ENCODE data around the gene NKIRAS2. TPM values are rescaled to one million over a fixed set of nuclear protein-coding genes. Genes with fewer than 3 reads are reported as not detected.

Gene NKIRAS2
- total RNA-seq (10 to 100 TPM; 24.7 to 55.8 TPM), polyA plus RNA-seq (ENCODE audit: insufficient read length in 2 of 2) (10 to 100 TPM; 75.8 to 79.6 TPM)
- long read RNA-seq, donor 1, full-length matches to known transcripts, result 26 of 26 reads
- long read RNA-seq, donor 1, partial matches to known transcripts, result 0 of 26 reads
- long read RNA-seq, donor 1, other reads (novel, unspliced or antisense), result 0 of 26 reads
- long read RNA-seq, donor 2, full-length matches to known transcripts, result 15 of 15 reads
- long read RNA-seq, donor 2, partial matches to known transcripts, result 0 of 15 reads
- long read RNA-seq, donor 2, other reads (novel, unspliced or antisense), result 0 of 15 reads
- long read RNA-seq, donor 3, full-length matches to known transcripts, result 16 of 16 reads
- long read RNA-seq, donor 3, partial matches to known transcripts, result 0 of 16 reads
- long read RNA-seq, donor 3, other reads (novel, unspliced or antisense), result 0 of 16 reads
- long read RNA-seq, donor 4, full-length matches to known transcripts, result 16 of 33 reads
- long read RNA-seq, donor 4, partial matches to known transcripts, result 17 of 33 reads
- long read RNA-seq, donor 4, other reads (novel, unspliced or antisense), result 0 of 33 reads

DNA sequence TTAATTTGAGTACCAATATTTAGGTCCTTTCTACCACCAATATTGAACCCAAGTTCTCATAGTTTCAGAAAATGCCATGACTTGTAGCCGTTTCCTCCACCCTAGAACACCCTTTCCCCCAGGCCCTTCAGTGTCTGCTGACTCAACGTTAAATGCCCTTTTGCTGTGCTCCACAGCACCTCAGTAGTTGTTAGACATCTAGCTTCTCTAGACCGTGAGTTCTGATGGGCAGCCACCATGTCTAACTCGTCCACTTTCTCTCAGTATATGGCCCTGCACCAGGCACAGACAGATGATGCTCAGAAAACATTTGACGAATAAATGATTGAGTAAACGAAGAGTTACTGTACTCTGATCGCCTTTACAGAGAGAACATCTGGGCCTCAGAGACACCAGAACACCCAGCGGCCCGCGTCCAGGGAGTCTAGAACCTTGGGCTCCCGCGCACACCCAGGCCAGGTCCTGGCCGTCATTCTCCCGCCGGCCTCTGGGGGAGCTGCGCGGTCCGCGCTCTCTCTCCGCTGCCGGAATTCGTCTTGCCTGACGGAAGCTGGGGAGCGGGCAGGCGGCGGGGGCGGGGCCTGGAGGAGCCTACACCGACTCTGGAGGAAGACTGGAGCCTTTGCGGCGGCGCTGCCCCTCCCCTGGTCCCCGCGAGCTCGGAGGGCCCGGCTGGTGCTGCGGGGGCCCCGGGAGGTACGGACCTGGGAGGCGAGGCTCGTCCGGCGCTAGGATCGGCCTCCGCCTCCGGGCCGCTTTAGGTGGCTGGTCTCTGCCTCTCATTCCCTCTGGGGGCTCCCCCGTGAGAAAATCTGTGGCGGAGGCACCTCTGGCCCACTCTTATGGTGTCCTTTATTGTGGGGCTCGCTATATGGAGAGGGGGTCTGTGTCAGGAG lies at the start of gene NKIRAS2:
TSS of gene NKIRAS2 (plus strand) at position 582 of the 896 bp plus-strand sequence. CDS start 1,488 bp downstream, outside the sequence.
- Histone ChIP-seq H3K9me3 (ENCODE audit: control insufficient read depth, insufficient read depth, low read length) (no peaks in the 10 kb centered on the region), H3K27me3 (ENCODE audit: control insufficient read depth, insufficient read depth, low read length) (no peaks in the 10 kb centered on the region), H3K36me3 (ENCODE audit: control insufficient read depth, insufficient read depth, low read length) (peaks cover 42% of the 10 kb centered on the region), H3K27ac (ENCODE audit: low read depth, low read length) (peak within 1 kb of the TSS; percentile 45), H3K4me1 (ENCODE audit: control insufficient read depth, insufficient read depth, low read length) (peaks cover 37% of the 10 kb centered on the region), H3K4me3 (ENCODE audit: low read depth, low read length) (peak within 1 kb of the TSS; percentile 80)
- peak; percentile 49 to 96 (median 77) for DNase-seq (ENCODE audit: low read depth in 4 of 6, low spot score in 6 of 6)
- WGBS (ENCODE audit: insufficient coverage), result 5% methylated on average over 46 of the region's 49 CpGs

DNA sequence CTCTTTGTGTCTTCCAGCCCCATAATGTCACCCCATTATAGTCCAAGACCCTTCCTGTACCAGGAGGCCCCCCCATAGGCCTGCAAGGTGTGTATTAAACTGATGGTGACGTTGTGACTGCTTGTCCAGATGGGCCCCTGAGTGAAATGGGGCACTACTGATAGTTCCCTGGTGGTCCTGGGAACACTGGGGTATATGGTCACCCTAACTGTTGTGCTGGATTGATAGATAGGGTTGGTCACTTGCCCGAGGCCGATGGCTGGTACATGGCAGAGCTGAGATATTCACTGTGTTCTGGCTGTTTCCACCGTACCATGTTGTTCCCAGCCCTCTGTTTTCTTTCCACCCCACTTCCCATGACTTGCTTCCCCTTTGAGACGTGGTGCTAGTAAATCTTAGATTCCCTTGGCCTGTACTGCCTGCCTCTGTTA lies 49.0 kb upstream of the NKIRAS2 start:
- peak overlapping the region; percentile 28 for H3K4me3 ChIP-seq (ENCODE audit: low read depth, low read length)
- H3K9me3 ChIP-seq (ENCODE audit: control insufficient read depth, insufficient read depth, low read length), result no peaks in the 10 kb centered on the region
- peaks cover 73% of the 10 kb centered on the region for H3K4me1 ChIP-seq (ENCODE audit: control insufficient read depth, insufficient read depth, low read length)
- no peaks in the 10 kb centered on the region for H3K27me3 ChIP-seq (ENCODE audit: control insufficient read depth, insufficient read depth, low read length)
- peaks cover 75% of the 10 kb centered on the region for H3K36me3 ChIP-seq (ENCODE audit: control insufficient read depth, insufficient read depth, low read length)
- peak overlapping the region; percentile 52 for H3K27ac ChIP-seq (ENCODE audit: low read depth, low read length)
- no peak for DNase-seq (ENCODE audit: low read depth in 4 of 6, low spot score in 6 of 6)
- 100% methylated on average over 1 of the region's 5 CpGs for WGBS (ENCODE audit: insufficient coverage)

DNA sequence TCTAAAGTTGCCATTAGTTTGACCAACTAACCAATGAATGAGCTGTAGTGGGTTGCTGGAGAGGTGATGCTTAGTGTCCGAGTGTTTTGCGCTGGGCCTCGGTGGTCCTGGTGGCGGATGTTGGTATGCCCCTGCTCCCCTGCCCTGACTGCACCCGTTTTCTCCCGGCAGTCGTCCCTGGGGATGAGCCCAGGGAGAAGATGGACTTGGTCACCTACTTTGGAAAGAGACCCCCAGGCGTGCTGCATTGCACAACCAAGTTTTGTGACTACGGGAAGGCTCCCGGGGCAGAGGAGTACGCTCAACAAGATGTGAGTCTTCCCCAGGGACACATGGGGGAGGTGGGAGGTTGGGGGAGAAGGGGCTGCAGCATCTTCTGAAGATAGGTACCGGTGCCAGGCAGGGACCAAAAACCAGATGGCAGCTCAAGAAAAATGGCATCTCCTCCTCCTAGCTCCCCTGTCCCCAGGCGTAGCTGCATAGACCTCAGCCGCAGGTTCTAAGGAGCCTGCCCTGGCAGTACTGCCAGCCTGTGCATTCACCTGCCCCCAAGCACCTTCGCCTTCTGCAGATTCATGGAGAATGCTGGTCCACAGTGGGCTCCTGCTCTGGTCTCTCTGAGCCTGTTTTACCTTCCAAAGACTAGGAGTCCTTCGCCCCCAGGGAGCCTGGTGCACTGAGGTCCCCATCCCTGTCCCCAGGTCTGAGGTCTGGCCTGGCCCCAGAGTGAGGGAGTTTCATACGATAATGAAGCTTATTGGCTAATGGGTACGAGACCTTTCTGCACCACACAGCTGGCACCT lies 48.0 kb upstream of the NKIRAS2 start:
- Histone ChIP-seq H3K4me1 (ENCODE audit: control insufficient read depth, insufficient read depth, low read length) (peaks cover 72% of the 10 kb centered on the region), H3K27me3 (ENCODE audit: control insufficient read depth, insufficient read depth, low read length) (no peaks in the 10 kb centered on the region), H3K9me3 (ENCODE audit: control insufficient read depth, insufficient read depth, low read length) (no peaks in the 10 kb centered on the region), H3K27ac (ENCODE audit: low read depth, low read length) (peak overlapping the region; percentile 19), H3K4me3 (ENCODE audit: low read depth, low read length) (peak overlapping the region; percentile 22), H3K36me3 (ENCODE audit: control insufficient read depth, insufficient read depth, low read length) (peaks cover 85% of the 10 kb centered on the region)
- WGBS (ENCODE audit: insufficient coverage), result 86% methylated on average over 16 of the region's 18 CpGs
- DNase-seq (ENCODE audit: low read depth in 4 of 6, low spot score in 6 of 6), result no peak

DNA sequence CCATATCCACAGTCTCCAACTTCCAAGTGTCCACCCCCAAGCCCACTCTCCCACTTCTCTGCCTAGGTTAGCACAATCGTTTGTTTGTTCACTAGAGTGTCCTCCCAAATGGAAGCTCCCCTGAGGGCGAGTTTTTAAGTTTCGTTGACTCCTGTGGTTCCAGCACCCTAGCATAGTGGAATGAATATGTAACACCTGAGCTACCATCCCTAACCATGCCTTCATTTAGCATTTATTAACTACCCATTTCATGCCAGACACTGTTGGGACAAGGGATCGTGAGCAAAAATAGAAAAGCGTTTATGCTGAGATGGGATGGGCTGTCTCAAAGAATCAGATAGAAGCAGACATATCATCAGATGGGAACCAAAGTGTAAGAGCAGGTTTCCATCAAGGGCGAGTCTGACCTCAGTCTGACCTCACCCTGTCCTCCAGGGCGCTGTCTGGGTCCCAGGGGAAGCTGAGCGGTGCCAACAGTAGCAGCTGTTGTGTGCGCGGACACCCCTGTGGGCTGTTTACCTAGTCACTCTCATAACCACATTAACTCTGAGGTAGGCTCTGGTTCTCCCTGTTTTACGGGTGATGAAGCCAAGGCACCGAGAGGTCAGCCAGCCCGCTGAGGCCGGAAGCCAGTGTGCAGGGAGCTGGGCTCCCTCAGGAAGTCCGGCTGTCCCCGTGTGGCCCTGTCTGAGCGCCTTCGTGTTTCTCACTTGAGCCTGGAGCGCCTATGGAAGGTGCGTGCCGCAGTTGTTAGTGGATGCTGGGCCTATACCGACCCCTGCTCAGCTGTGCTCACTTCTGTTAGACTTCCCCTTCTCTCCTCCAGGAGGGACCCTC lies 47.1 kb upstream of the NKIRAS2 start:
- Histone ChIP-seq H3K9me3 (ENCODE audit: control insufficient read depth, insufficient read depth, low read length) (no peaks in the 10 kb centered on the region), H3K4me3 (ENCODE audit: low read depth, low read length) (peak overlapping the region; percentile 6), H3K4me1 (ENCODE audit: control insufficient read depth, insufficient read depth, low read length) (peaks cover 65% of the 10 kb centered on the region), H3K36me3 (ENCODE audit: control insufficient read depth, insufficient read depth, low read length) (peaks cover 90% of the 10 kb centered on the region), H3K27ac (ENCODE audit: low read depth, low read length) (peak overlapping the region; percentile 18), H3K27me3 (ENCODE audit: control insufficient read depth, insufficient read depth, low read length) (no peaks in the 10 kb centered on the region)
- 79% methylated on average over 19 of the region's 22 CpGs for WGBS (ENCODE audit: insufficient coverage)
- no peak for DNase-seq (ENCODE audit: low read depth in 4 of 6, low spot score in 6 of 6)

DNA sequence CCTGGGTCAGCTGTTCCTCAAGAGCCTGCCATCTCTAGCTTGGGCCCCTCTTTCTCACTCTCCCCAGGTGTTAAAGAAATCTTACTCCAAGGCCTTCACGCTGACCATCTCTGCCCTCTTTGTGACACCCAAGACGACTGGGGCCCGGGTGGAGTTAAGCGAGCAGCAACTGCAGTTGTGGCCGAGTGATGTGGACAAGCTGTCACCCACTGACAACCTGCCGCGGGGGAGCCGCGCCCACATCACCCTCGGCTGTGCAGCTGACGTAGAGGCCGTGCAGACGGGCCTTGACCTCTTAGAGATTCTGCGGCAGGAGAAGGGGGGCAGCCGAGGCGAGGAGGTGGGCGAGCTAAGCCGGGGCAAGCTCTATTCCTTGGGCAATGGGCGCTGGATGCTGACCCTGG lies 46.5 kb upstream of the NKIRAS2 start:
- 81% methylated on average over 19 of the region's 19 CpGs for WGBS (ENCODE audit: insufficient coverage)
- DNase-seq (ENCODE audit: low read depth in 4 of 6, low spot score in 6 of 6), result no peak
- peaks cover 59% of the 10 kb centered on the region for H3K4me1 ChIP-seq (ENCODE audit: control insufficient read depth, insufficient read depth, low read length)
- H3K36me3 ChIP-seq (ENCODE audit: control insufficient read depth, insufficient read depth, low read length), result peaks cover 90% of the 10 kb centered on the region
- H3K4me3 ChIP-seq (ENCODE audit: low read depth, low read length), result no peak overlapping the region
- H3K27ac ChIP-seq (ENCODE audit: low read depth, low read length), result peak overlapping the region; percentile 54
- H3K9me3 ChIP-seq (ENCODE audit: control insufficient read depth, insufficient read depth, low read length), result no peaks in the 10 kb centered on the region
- H3K27me3 ChIP-seq (ENCODE audit: control insufficient read depth, insufficient read depth, low read length), result no peaks in the 10 kb centered on the region

DNA sequence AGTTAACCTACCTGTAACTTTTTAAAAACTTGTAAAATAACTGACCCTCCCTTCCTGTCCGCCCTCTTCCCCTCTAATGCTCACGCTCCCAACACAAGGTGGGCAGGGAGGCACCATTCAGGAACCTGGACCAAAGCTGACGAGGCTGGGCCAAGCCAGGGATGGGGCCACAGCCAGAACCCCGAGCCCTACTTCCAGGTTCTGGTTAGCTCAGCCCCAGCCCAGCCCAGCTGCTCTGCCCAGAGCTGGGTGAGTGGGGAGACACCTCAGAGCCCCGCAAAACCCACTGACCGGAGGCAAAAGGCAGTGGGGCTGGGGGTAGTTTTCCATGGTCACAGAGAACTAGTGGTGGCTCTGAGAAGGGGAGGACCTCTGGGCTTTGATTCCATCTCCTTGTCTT lies 45.9 kb upstream of the NKIRAS2 start:
- 97% methylated on average over 6 of the region's 6 CpGs for WGBS (ENCODE audit: insufficient coverage)
- Histone ChIP-seq H3K4me3 (ENCODE audit: low read depth, low read length) (no peak overlapping the region), H3K36me3 (ENCODE audit: control insufficient read depth, insufficient read depth, low read length) (peaks cover 90% of the 10 kb centered on the region), H3K9me3 (ENCODE audit: control insufficient read depth, insufficient read depth, low read length) (no peaks in the 10 kb centered on the region), H3K27ac (ENCODE audit: low read depth, low read length) (peak overlapping the region; percentile 54), H3K27me3 (ENCODE audit: control insufficient read depth, insufficient read depth, low read length) (no peaks in the 10 kb centered on the region), H3K4me1 (ENCODE audit: control insufficient read depth, insufficient read depth, low read length) (peaks cover 53% of the 10 kb centered on the region)
- DNase-seq (ENCODE audit: low read depth in 4 of 6, low spot score in 6 of 6), result no peak

DNA sequence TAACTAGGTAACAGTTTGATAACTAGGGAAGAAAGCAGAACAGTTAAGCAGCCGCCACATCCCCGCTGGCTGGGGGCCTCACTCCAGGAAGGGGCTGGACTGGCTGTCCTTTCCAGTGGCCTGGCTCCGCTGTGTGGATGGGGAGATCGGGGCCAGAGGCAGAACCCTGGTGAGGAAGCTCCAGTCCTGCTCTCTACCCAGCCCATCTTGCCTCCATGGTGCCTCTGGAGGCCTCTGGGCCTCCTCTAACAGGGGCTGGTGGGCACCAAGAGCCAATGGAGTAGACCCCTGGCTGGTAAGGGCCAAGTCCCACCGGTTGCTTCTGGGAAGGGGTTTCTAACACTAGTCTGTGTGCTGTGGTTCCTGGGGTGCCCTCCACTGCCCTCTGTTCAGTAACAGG lies 45.2 kb upstream of the NKIRAS2 start:
- no peak for DNase-seq (ENCODE audit: low read depth in 4 of 6, low spot score in 6 of 6)
- Histone ChIP-seq H3K36me3 (ENCODE audit: control insufficient read depth, insufficient read depth, low read length) (peaks cover 88% of the 10 kb centered on the region), H3K27ac (ENCODE audit: low read depth, low read length) (peak overlapping the region; percentile 54)

More for the DNA sequence above, 45.2 kb upstream of the NKIRAS2 start:
- Histone ChIP-seq H3K4me3 (ENCODE audit: low read depth, low read length) (no peak overlapping the region), H3K27me3 (ENCODE audit: control insufficient read depth, insufficient read depth, low read length) (no peaks in the 10 kb centered on the region), H3K9me3 (ENCODE audit: control insufficient read depth, insufficient read depth, low read length) (no peaks in the 10 kb centered on the region), H3K4me1 (ENCODE audit: control insufficient read depth, insufficient read depth, low read length) (peaks cover 50% of the 10 kb centered on the region)
- WGBS (ENCODE audit: insufficient coverage), result 90% methylated on average over 4 of the region's 5 CpGs
